Fibroblast of skin of right biceps (primary cell): ENCODE data around the gene OR8D2.

Source experiments
- DNase-seq: peaks from one replicate; pipeline ENCODE4 v3.0.0-alpha.2; 2013

The OR8D2 gene

GRCh38 chr11:124320097-124320496 is at the start of gene OR8D2:
Gene OR8D2 (minus strand): TSS chr11:124320197. CDS start chr11:124320197, 0 bp downstream.
- no peak for DNase-seq

- DNase-seq: no peak
Measured at GRCh38 chr11:124359566-124359965, 39.6 kb upstream of the OR8D2 start.

GRCh38 chr11:124346311-124346955 is 26.4 kb upstream of the OR8D2 start:
- no peak for DNase-seq

GRCh38 chr11:124344346-124344745 is 24.3 kb upstream of the OR8D2 start:
- DNase-seq: no peak

- DNase-seq: no peak
Measured at GRCh38 chr11:124340142-124340447, 20.1 kb upstream of the OR8D2 start.

- DNase-seq: no peak
Measured at GRCh38 chr11:124339396-124340141, 19.6 kb upstream of the OR8D2 start.

- DNase-seq: no peak
Measured at GRCh38 chr11:124331873-124332272, 11.9 kb upstream of the OR8D2 start.

GRCh38 chr11:124329787-124330478 is 9.9 kb upstream of the OR8D2 start:
- no peak for DNase-seq

- DNase-seq: no peak
Measured at GRCh38 chr11:124327775-124328174, 7.8 kb upstream of the OR8D2 start.

GRCh38 chr11:124322356-124322755 is 2.4 kb upstream of the OR8D2 start:
- no peak for DNase-seq

- DNase-seq: peak; percentile 11
Measured at GRCh38 chr11:124315052-124315451, 4.9 kb downstream of the OR8D2 start.

- DNase-seq: no peak
Measured at GRCh38 chr11:124313849-124314248, 6.1 kb downstream of the OR8D2 start, which contains the start of gene OR8D1. Gene OR8D1 (minus strand): TSS chr11:124313949. CDS start chr11:124310766, 3,183 bp downstream.

- DNase-seq: no peak
Measured at GRCh38 chr11:124313131-124313530, 6.9 kb downstream of the OR8D2 start.

- no peak for DNase-seq
Measured at GRCh38 chr11:124311670-124312069, 8.3 kb downstream of the OR8D2 start.

- DNase-seq: no peak
Measured at GRCh38 chr11:124311269-124311668, 8.7 kb downstream of the OR8D2 start.

- peak; percentile 4 for DNase-seq
Measured at GRCh38 chr11:124310721-124311120, 9.3 kb downstream of the OR8D2 start.

- no peak for DNase-seq
Measured at GRCh38 chr11:124307093-124307492, 12.9 kb downstream of the OR8D2 start.

GRCh38 chr11:124302347-124303125 is 17.5 kb downstream of the OR8D2 start:
- DNase-seq: no peak

GRCh38 chr11:124301548-124301947 is 18.4 kb downstream of the OR8D2 start:
- DNase-seq: peak; percentile 58

GRCh38 chr11:124297921-124298320 is 22.1 kb downstream of the OR8D2 start:
- peak; percentile 63 for DNase-seq

GRCh38 chr11:124296016-124296415 is 24.0 kb downstream of the OR8D2 start:
- DNase-seq: no peak

- no peak for DNase-seq
Measured at GRCh38 chr11:124294687-124295086, 25.3 kb downstream of the OR8D2 start.
